Bladder microvascular endothelial cell (primary cell): ENCODE measurements around the gene ALDH2. TPM values are rescaled to one million over a fixed set of nuclear protein-coding genes. Genes with fewer than 3 reads are reported as not detected.

Experiments
- total RNA-seq: library from RNA; depleted of rRNA; stranded (reverse); fragments of >200 nt; gene quantifications from 2 replicates; pipeline ENCODE4 v1.2.3, GENCODE V29; 2014

ALDH2 gene
- total RNA-seq = 19.3 and 61.5 TPM in 2 replicates

GRCh38 chr12:111766608-111767361, at the start of gene ALDH2:
TSS of gene ALDH2 (plus strand) at chr12:111766933. CDS start at chr12:111766983, 50 bp downstream.

GRCh38 chr12:111841750-111842555, 75.2 kb downstream of the ALDH2 start, which contains the start of gene MAPKAPK5:
TSS of gene MAPKAPK5 (plus strand) at chr12:111842228. CDS start at chr12:111842734, 506 bp downstream.

Other genes starting within 250 kb of the ALDH2 start
- gene ATXN2, start 167.6 kb upstream of the ALDH2 start, total RNA-seq = 15.4 and 40.9 TPM in 2 replicates
- 11.0 and 32.6 TPM in 2 replicates for gene BRAP, start 81.0 kb upstream of the ALDH2 start, total RNA-seq
- 7.8 and 16.0 TPM in 2 replicates for gene ACAD10, start 80.9 kb upstream of the ALDH2 start, total RNA-seq
- 15.7 and 38.9 TPM in 2 replicates for gene MAPKAPK5, start 75.3 kb downstream of the ALDH2 start, total RNA-seq
- 2.1 and 3.5 TPM in 2 replicates for gene TMEM116, start 246.2 kb downstream of the ALDH2 start, total RNA-seq
- gene ERP29, start 246.5 kb downstream of the ALDH2 start, total RNA-seq = 76.7 and 92.9 TPM in 2 replicates